Cardiac fibroblast (primary cell): Measurements from ENCODE around the gene ARMC10.

Source experiments
- DNase-seq, 2 donors: peaks; one replicate each; pipeline versions ENCODE4 v3.0.0 to v3.0.0-alpha.2; 2010; ENCODE audit warnings: low read depth in 2 of 2
- H3K4me3 ChIP-seq, 2 donors: replicated peaks in 1 of 2; 1 replicate in 1 of 2; 2 replicates in 1 of 2; pipeline ENCODE4 v1.5.1; 2011; ENCODE audit warnings: low read depth in 2 of 2, low read length in 2 of 2, mild to moderate bottlenecking in 2 of 2, moderate library complexity in 1 of 2
- TF ChIP-seq, protein P1 (sequence below): IDR thresholded peaks from one replicate; pipeline ENCODE4 v1.5.1; 2011; ENCODE audit warnings: low read depth, mild to moderate bottlenecking, low read length, inconsistent platforms

Gene ARMC10

DNA sequence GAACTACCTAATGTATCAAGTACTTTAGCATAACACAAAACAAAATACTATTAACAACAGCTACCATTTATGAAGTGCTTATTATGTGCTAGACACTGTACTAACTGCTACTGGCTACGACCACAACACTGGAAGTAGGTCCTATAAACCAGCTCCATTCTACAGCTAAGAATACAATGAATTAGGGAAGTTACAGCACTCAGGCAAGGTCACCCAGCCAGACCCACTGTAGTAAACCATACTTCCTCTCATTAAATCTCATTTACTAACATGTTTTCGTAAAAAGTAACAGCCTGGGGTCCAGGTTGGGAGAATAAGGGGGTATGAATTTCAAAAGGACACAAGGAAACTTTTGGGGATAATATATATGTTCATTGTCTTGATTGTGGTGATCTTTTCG lies 48.6 kb downstream of the ARMC10 start:
- TF ChIP-seq, protein P1, sequence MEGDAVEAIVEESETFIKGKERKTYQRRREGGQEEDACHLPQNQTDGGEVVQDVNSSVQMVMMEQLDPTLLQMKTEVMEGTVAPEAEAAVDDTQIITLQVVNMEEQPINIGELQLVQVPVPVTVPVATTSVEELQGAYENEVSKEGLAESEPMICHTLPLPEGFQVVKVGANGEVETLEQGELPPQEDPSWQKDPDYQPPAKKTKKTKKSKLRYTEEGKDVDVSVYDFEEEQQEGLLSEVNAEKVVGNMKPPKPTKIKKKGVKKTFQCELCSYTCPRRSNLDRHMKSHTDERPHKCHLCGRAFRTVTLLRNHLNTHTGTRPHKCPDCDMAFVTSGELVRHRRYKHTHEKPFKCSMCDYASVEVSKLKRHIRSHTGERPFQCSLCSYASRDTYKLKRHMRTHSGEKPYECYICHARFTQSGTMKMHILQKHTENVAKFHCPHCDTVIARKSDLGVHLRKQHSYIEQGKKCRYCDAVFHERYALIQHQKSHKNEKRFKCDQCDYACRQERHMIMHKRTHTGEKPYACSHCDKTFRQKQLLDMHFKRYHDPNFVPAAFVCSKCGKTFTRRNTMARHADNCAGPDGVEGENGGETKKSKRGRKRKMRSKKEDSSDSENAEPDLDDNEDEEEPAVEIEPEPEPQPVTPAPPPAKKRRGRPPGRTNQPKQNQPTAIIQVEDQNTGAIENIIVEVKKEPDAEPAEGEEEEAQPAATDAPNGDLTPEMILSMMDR, result no peak
- no peak for DNase-seq
- no peak overlapping the region for H3K4me3 ChIP-seq

DNA sequence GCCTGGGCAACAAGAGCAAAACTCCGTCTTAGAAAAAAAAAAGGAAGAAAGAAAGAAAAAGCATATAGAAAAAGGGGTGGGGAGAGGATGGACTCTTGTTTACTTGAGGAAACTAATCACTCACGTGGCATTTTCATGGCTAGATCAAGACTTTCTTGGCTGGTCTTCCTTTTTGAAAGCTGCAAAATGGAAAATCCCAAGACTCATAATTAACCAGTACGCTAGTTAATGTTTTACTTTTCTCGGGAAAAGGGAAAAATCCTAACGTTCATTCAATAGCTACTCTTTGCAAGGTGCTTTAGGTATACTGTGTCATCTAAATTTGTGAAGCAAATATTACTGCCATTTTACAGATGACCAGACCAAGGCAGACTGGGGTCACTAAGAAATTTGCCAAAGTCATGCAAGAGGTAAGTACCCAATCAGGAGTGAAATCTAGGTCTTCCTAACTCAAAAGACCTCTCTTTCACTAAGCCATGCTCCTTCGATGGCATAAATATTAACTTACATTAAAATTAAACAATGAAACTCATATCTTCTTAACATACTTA lies 49.6 kb downstream of the ARMC10 start:
- H3K4me3 ChIP-seq, result no peak overlapping the region
- TF ChIP-seq, protein P1, result no peak
- no peak for DNase-seq

DNA sequence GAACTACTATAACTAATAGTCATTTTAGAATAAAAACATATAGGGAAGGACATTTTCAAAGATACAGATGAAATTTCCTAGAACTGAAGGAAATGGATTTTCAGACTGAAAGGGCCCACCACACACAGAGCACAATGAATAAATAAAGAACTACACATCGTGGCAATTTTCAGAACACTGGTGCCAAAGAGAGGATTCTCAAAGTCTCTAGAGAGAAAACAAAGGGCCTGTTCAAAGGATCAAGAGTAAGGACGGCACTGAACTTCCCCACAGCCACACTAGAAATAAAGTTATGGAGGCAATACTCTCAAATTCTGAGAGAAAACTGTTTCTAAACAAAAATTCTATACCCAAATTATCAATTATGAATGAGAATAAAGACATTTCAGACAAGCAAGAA lies 52.1 kb downstream of the ARMC10 start:
- TF ChIP-seq, protein P1, result no peak
- no peak for DNase-seq
- no peak overlapping the region for H3K4me3 ChIP-seq

DNA sequence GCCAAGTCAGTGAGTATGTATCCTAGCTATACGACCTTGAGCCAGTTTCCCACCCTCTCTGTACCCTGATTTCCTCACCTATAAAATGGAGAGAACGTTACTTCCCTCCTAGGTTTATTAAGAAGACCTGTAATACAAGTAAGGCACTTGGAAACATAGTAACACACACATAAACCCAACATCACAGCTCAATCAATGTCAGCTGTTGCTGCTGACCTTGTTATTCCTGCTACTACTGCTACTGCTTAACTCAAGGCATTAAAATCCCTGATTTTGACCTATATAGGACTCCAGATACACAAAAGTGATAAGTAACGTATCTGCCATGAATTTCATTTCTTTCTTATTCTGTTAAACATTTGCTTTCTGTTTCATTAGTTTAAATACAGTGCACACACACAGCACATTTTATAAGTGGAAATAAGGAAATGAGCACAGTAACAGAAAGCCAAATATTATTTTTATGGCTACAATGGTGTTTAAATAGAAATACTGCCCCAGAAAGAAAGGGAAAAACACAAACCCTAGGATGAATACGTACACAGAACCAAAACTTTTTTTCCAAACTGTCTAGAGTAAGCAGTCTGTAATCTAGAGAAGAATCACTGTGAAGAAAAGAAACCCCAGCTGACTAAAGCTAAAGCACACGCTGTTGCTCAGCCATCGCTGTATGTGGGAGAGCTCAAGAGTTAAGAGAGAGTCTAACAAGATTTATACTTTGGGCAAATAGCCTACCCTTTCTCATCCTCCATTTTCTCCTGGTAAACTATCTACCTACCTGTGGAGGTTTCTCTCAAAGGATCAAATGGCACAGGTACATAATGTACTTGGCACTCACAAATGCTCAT lies 55.0 kb downstream of the ARMC10 start:
- no peak for DNase-seq
- TF ChIP-seq, protein P1, result no peak
- H3K4me3 ChIP-seq, result no peak overlapping the region

DNA sequence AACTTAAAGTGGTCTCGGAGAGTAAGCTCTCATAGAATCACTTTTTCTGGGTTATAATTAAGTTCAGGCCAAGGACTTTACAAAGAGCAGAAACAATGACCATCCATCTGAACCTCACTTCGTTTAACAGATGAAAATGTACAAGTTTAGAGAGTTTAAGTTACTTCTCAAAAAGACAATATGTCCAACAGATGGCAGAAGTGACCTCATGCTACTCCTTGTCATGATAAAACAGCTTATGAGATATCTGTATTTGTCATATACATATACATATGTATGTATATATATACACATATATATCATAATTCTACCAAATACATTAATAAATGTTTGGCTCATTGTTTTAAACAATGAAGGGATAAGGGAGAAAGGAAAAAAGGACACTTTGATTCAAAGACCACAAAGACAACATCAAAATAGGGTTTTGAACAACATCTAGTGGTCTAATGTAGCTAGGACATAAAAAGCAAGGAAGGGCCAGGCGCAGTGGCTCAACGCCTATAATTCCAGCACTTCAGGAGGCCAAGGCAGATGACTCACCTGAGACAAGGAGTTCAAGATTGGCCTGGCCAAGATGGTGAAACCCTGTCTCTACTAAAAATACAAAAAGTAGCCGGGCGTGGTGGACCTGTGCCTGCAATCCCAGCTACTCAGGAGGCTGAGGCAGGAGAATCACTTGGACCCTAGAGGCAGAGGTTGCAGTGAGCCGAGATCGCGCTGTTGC lies 56.1 kb downstream of the ARMC10 start:
- no peak overlapping the region for H3K4me3 ChIP-seq
- DNase-seq, result no peak
- TF ChIP-seq, protein P1, result no peak

DNA sequence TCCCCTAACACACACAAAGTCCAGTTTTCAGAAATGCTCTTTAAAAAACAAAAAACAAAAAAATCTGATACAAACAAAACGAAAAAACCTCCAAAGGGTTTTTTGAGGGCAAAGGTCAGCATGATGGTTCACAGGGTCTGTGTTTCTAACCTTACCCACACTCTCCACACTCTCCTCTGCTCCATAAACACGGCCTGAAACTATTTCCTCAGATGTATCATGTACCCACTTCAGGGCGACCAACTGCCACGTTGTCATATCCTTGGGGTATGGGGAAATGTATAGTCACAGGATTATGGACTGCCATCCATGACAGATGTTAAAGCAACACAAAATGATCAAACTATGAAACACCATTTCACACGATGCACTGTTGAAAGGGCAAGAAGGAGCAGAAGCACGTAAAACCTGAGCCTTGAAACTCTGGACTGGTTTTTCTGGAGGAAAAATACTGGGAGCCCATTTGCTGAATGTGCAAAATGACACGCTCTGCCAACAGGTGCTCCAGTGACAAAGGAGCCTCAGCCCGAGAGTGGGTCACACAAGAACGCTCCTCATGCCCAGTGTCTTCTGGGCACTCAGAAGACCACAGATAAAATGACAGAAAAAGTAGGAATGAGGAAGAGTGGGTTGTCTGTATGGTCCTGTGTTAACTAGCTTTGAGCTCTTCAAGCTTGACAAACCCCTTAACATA lies 58.2 kb downstream of the ARMC10 start:
- TF ChIP-seq, protein P1, result no peak
- no peak for DNase-seq

More for the DNA sequence above, 58.2 kb downstream of the ARMC10 start:
- no peak overlapping the region for H3K4me3 ChIP-seq
